ENCODE measurements around the gene SOHLH1.

DNA sequence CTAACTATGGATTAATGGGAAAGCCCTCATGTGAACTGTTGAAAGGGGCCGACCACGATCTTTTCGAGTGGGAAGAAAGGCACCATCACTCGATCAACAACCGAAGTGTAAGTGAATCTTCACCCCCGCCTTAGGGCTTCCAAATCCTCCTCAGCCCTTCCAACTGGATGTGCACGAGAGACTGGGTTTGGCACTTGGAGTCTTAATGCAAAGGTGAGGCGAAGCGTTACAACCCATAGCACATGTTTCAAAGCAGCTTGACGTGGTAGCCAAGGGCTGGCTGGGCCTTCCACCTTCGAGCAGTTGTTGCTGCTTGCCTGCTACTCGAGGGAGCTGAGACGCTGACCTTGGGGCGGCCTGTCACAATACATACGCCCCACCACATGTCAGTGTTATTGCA, 41.9 kb downstream of the SOHLH1 start:
- TF ChIP-seq GATA2 (IDR thresholded peaks at IDR 0.05; ENCODE audit: low read depth, low read length) (no peak), GATA3 (IDR thresholded peaks at IDR 0.05; ENCODE audit: low read depth, low read length) (no peak)

Measured in SH-SY5Y (cell line).